H1 (cell line): ENCODE measurements around the gene WNT3A. TPM values are rescaled to one million over a fixed set of nuclear protein-coding genes. Genes with fewer than 3 reads are reported as not detected.

ENCODE experiments used
- ASH2L ChIP-seq: fragments of 200-600, 300-600 bp; sonication (generic); IDR thresholded peaks from one replicate; pipeline ENCODE4 v1.7.1; 2017; ENCODE audit warnings: low read length
- HDAC2 ChIP-seq, 2 experiments: fragments of 300-600 bp in 1 of 2; sonication (generic) in 1 of 2; IDR thresholded peaks; 2 replicates each; pipeline ENCODE4 v1.6.1; 2011 to 2012; ENCODE audit warnings: low read depth in 2 of 2, low read length in 2 of 2, mild to moderate bottlenecking in 2 of 2, moderate library complexity in 2 of 2, borderline replicate concordance in 1 of 2, inconsistent platforms in 1 of 2
- TAF7 ChIP-seq: optimal IDR thresholded peaks from 2 replicates; pipeline ENCODE3; 2011; ENCODE audit warnings: low read depth, mild to moderate bottlenecking, inconsistent platforms, low read length, moderate library complexity, borderline replicate concordance
- polyA plus RNA-seq, 7 experiments: library from polyadenylated mRNA; depleted of rRNA in 3 of 7; stranded (reverse) in 5 of 7; unstranded in 2 of 7; fragments of >200 nt in 5 of 7; fragments of 200-250 nt in 2 of 7; gene quantifications; 1 replicate in 5 of 7; 2 replicates in 1 of 7; 4 replicates in 1 of 7; pipeline versions ENCODE4 v1.2.1 to v1.2.3, GENCODE V29; 2011 to 2013; ENCODE audit warnings: missing spikeins in 2 of 7, mixed read lengths in 2 of 7
- total RNA-seq: library from RNA; stranded (reverse); fragmentation: NEBNext Ultra II Directional; extraction: Animal tissue kit (Norgen Biotek cat#: 25700); gene quantifications from 2 replicates; pipeline ENCODE4 v1.2.1, GENCODE V29; 2021

Gene WNT3A
- total and polyA plus RNA-seq, 2 of the 8 experiments (the other 6 are each of a cell fraction or from before 2014, with no cell fraction given): 0.08 to 0.19 TPM

DNA sequence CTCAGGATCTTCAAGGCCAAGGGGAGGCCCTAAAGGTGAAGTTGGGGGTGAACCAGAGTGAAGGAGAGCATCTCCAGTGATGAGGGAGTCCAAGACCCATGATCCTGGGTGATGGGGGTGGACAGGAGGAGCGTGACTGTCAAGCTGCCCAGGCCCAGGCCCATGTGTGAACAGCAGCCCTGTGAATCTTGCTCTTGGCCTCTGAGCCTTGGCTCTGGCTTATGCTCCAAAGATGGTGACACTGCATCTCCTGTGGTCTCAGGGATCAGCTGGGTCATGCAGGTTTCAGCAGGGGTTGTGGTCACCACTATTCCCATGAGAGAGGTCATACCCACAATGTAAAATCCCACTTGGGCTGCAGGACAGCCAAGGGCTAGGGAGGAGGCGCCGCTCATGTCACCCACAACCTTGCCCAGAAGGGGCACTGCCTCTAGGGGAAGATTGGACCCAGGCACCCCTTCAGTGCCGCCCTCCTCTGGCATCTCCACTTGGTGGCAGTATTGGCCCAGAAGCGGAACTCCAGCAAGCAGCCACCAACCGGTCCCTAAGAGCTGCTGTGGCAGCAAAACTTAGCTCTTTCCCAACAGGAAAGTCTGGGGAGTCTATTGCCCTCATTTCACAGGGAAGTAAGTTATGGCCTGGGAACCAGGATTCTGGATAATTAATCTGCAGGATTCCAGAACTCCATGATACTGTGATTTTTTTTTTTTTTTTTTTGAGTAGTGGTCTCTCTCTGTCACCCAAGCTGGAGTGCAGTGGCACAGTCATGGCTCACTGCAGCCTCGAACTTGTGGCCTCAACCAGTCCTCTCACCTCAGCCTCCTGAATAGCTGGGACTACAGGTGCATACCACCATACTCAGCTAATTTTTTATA is 7.5 kb upstream of the WNT3A start (continued):
- peak; percentile 37 for TF ChIP-seq TAF7
- TF ChIP-seq HDAC2 (IDR thresholded peaks at IDR 0.05; ENCODE audit: borderline replicate concordance in 1 of 2, low read depth in 2 of 2, low read length in 2 of 2): no peak
- no peak for TF ChIP-seq ASH2L
